ENCODE data around the gene C2orf72. TPM values are rescaled to one million over a fixed set of nuclear protein-coding genes. Genes with fewer than 3 reads are reported as not detected.

Gene C2orf72
- total RNA-seq, 1 experiment from 2014 or later, result 3.2 TPM

DNA sequence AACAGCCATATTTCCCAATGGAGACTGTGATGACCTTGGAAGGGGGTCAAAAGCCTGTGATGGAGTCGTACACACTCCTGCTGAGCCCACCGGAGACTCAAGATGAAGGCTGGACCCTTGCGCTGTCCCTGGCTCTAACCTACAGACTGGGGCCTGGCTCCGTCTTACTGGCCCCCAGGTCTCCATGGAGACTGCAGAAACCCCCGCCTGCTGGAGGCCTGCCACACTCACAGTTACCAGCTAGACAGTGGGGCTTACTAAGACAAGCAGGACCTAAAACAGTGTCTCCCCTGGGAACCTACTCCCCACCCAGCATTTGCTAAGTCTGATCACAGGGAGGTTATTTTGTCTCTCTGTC is 9.6 kb downstream of the C2orf72 start:
- ChIA-PET POLR2A (no interaction called here), CTCF (no interaction called here)
- H3K36me3 ChIP-seq (ENCODE audit: control insufficient read depth, insufficient read depth, low read length), result no peaks in the 10 kb centered on the region
- H3K4me3 ChIP-seq (ENCODE audit: low read depth in 2 of 2, low read length in 2 of 2), result no peak overlapping the region
- no peaks in the 10 kb centered on the region for H3K27me3 ChIP-seq (ENCODE audit: control insufficient read depth, insufficient read depth, low read length)
- in situ Hi-C loops (cut with HindIII; ENCODE audit: low pct_unique_long_range_greater_than_20kb, low sequenced_read_pairs) (no loop called here), intact Hi-C loops (cut with micrococcal nuclease; ENCODE audit: unreplicated experiment) (no loop called here)
- no TSS peak for BruUV-seq (replicated peaks)
- H3K27ac ChIP-seq (ENCODE audit: low read length), result no peak overlapping the region
- TF ChIP-seq, protein P1, sequence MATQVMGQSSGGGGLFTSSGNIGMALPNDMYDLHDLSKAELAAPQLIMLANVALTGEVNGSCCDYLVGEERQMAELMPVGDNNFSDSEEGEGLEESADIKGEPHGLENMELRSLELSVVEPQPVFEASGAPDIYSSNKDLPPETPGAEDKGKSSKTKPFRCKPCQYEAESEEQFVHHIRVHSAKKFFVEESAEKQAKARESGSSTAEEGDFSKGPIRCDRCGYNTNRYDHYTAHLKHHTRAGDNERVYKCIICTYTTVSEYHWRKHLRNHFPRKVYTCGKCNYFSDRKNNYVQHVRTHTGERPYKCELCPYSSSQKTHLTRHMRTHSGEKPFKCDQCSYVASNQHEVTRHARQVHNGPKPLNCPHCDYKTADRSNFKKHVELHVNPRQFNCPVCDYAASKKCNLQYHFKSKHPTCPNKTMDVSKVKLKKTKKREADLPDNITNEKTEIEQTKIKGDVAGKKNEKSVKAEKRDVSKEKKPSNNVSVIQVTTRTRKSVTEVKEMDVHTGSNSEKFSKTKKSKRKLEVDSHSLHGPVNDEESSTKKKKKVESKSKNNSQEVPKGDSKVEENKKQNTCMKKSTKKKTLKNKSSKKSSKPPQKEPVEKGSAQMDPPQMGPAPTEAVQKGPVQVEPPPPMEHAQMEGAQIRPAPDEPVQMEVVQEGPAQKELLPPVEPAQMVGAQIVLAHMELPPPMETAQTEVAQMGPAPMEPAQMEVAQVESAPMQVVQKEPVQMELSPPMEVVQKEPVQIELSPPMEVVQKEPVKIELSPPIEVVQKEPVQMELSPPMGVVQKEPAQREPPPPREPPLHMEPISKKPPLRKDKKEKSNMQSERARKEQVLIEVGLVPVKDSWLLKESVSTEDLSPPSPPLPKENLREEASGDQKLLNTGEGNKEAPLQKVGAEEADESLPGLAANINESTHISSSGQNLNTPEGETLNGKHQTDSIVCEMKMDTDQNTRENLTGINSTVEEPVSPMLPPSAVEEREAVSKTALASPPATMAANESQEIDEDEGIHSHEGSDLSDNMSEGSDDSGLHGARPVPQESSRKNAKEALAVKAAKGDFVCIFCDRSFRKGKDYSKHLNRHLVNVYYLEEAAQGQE (IDR thresholded peaks at IDR 0.05; ENCODE audit: insufficient read depth in 1 of 2, low read depth in 2 of 2, low read length in 1 of 2), result no peak
- no peak for TF ChIP-seq POLR2AphosphoS5 (IDR thresholded peaks at IDR 0.05; ENCODE audit: low read depth, low read length)
- TF ChIP-seq, protein P2, sequence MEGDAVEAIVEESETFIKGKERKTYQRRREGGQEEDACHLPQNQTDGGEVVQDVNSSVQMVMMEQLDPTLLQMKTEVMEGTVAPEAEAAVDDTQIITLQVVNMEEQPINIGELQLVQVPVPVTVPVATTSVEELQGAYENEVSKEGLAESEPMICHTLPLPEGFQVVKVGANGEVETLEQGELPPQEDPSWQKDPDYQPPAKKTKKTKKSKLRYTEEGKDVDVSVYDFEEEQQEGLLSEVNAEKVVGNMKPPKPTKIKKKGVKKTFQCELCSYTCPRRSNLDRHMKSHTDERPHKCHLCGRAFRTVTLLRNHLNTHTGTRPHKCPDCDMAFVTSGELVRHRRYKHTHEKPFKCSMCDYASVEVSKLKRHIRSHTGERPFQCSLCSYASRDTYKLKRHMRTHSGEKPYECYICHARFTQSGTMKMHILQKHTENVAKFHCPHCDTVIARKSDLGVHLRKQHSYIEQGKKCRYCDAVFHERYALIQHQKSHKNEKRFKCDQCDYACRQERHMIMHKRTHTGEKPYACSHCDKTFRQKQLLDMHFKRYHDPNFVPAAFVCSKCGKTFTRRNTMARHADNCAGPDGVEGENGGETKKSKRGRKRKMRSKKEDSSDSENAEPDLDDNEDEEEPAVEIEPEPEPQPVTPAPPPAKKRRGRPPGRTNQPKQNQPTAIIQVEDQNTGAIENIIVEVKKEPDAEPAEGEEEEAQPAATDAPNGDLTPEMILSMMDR (IDR thresholded peaks at IDR 0.05), result no peak
- TF ChIP-seq TCF7L2 (IDR thresholded peaks at IDR 0.05; ENCODE audit: low read depth, low read length), result no peak
- no peak for TF ChIP-seq SIN3A (IDR thresholded peaks at IDR 0.05; ENCODE audit: borderline replicate concordance, insufficient read depth, low read depth, low read length)
- H3K4me1 ChIP-seq (ENCODE audit: control insufficient read depth, insufficient read depth, low read length), result peaks cover 2% of the 10 kb centered on the region; the same call in 1 of the 2 replicates
- DNase-seq (ENCODE audit: low read depth, low spot score), result no peak
- ATAC-seq, result no peak
- H3K9me3 ChIP-seq (ENCODE audit: control insufficient read depth, insufficient read depth, low read depth, low read length), result no peaks in the 10 kb centered on the region

DNA sequence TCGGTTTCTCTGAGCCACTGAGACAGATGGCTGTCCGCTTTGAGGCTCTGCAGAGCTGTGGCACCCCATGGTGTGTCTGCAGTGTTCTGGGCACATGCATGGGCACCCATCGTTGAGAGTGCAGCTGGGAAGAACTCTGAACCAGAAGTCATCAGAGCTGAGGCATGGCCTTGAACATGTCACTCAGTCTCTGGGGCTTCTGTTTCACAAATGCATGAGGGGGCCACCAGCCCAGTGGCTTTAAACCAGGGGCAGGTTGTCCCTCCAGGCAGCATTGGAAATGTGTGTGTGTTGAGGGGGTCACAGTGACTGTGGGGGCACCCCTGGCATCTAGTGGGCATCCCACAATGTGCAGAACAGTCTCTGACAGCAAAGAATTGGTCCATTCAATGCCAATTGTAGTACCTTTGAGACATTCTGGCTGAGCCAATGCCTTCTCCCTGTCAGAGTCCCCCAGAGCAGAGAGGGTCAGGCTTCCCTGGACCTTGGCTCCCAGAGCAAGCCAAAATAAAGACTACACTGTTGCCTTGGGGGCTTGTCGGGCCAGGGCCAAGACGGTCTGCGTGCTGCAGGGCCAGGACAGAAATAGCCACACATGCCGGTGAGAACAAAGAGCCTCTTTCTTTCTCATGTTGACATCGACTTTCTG is 10.1 kb downstream of the C2orf72 start:
- no TSS peak for BruUV-seq (replicated peaks)
- no peaks in the 10 kb centered on the region for H3K27me3 ChIP-seq (ENCODE audit: control insufficient read depth, insufficient read depth, low read length)
- CTCF ChIA-PET, result no interaction called here
- peaks cover 4% of the 10 kb centered on the region; the same call in 1 of the 2 replicates for H3K4me1 ChIP-seq (ENCODE audit: control insufficient read depth, insufficient read depth, low read length)
- no peaks in the 10 kb centered on the region for H3K36me3 ChIP-seq (ENCODE audit: control insufficient read depth, insufficient read depth, low read length)
- H3K4me3 ChIP-seq (ENCODE audit: low read depth in 2 of 2, low read length in 2 of 2), result no peak overlapping the region
- TF ChIP-seq, protein P2 (IDR thresholded peaks at IDR 0.05), result no peak
- TF ChIP-seq TCF7L2 (IDR thresholded peaks at IDR 0.05; ENCODE audit: low read depth, low read length) (no peak), POLR2AphosphoS5 (IDR thresholded peaks at IDR 0.05; ENCODE audit: low read depth, low read length) (no peak), SIN3A (IDR thresholded peaks at IDR 0.05; ENCODE audit: borderline replicate concordance, insufficient read depth, low read depth, low read length) (no peak)
- TF ChIP-seq, protein P1 (IDR thresholded peaks at IDR 0.05; ENCODE audit: insufficient read depth in 1 of 2, low read depth in 2 of 2, low read length in 1 of 2), result no peak
- no peaks in the 10 kb centered on the region for H3K9me3 ChIP-seq (ENCODE audit: control insufficient read depth, insufficient read depth, low read depth, low read length)
- intact Hi-C loops (cut with micrococcal nuclease; ENCODE audit: unreplicated experiment) (no loop called here), in situ Hi-C loops (cut with HindIII; ENCODE audit: low pct_unique_long_range_greater_than_20kb, low sequenced_read_pairs) (no loop called here)
- ATAC-seq (no peak), DNase-seq (ENCODE audit: low read depth, low spot score) (no peak)
- POLR2A ChIA-PET, result no interaction called here
- H3K27ac ChIP-seq (ENCODE audit: low read length), result no peak overlapping the region

Data from Panc1 (cell line).